HG03045 (cell line): Measurements from ENCODE around the gene GGA3.

ENCODE experiments used
- ATAC-seq: cut with Tn5 transposase; IDR thresholded peaks from one replicate; pipeline ENCODE4 v1.9.1; 2021; ENCODE audit warnings: mild to moderate bottlenecking, moderate library complexity; ENCODE audit not compliant: unreplicated experiment

Gene GGA3

DNA sequence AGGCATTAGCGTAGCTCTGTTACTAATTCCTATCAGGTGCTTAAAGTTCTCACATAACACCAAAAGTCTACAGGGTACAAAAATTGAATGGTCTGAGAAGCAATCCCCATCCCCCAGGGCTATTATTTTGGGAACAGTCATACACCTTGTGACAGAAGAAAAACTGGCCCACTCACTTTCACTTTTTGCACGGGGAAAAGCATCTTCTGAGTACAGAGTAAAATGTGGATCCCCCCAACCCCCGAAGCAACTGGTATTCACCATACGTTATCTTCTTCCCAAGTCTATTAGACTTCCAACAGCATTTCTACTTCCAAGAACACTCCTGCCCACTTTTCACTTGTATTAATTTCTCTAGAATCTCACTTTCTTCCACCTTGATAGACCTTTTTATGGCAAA lies 11.8 kb downstream of the GGA3 start:
- no peak for ATAC-seq

DNA sequence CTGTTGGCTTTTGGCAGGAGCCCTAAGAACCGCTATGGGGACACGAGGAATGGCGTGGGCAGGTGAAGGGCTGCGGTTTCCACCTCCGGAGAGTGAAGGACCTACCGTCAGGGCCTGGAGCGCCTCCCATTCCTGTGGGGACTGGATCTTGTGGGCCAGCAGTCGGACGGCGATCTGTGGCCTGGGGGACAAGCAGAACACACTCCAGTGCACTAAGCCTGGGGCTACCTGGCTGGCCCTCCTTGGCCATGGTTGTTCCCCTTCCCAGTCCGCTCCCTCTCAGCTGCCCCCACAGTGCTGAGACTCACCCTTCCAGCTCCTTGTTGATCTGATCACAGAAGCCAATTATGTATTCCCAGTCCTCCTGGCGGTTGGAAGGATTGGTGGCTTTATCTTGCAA lies 15.0 kb downstream of the GGA3 start:
- no peak for ATAC-seq

DNA sequence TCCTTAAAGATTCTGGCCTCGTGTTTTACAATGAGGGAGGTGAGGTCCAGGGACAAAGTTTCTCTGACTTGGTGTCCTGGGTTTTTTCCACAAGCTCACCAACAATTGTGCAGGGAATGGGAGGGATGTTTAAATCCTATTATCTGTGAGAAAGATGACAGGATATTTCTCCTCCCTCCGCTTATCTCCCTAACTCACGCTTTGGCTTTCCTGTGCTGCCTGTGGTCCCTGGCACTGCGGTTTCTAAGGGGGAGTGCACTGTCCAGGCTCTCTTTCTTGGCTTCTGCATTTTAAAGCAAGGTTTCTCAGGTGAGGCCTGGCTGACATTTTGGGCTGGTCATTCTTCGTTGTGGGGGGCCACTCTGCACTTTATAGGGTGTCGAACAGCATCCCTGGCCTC lies 16.4 kb downstream of the GGA3 start:
- ATAC-seq: no peak

DNA sequence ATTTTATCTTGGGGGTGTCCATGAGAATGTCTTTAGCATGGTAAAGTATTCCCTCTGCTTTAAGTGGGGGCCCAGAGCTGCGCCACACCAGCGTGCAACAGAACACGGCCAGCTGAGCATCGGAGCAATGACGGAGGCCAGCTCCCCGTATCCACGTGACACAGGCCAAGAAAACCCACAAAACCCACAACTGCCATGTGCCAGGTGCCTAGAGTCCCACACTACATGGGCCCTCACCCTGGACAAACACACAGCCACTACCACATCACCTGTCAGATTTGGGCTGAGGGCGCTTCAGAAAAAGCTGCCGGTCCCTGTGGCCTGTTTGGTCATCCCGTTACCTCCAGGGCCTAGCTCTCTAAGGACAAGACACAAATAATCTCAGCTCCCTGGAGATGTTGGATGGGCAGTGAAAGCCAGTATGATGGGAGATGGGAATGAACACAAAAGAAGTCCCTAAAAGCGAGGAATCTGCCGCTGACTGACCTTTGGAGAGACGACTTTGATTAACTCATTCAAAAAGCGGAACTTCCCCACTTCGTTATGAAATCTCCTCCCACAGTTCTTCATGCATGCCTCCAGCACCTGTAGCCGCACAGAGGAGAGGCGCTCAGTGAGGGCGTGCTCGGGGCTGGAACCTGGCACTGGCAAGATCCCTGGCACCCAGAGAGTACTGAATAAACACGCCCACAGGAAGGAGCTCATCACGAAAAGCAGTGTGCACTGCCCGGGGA lies 17.1 kb downstream of the GGA3 start:
- ATAC-seq: no peak

DNA sequence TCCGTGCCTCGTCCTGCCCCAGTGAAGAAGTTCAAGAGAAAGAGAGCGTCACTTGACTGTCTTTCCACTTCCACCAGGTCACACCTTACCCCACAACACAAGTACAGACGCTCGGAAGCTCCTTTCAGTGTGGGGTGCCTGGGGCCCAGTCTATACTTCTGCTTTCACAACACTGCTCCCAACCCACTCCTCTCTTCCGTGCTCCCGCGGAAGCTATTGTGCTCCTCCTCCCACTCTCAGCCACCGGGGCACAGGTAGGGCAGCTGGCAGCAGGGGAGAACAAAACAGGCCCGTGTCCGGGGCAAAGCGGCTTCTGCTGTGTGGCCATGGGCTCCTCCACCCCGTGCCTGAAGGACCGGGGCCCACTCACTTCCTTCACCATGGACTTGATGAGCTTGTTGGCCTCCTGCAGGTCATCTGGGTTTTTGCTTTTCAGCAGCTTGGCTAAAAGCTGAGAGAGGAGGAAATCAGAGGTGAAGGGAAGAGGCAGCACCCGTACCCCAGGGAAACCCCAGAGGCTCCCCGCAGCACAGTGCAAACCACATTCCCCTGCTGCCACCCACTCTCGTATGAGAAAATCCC lies 18.9 kb downstream of the GGA3 start:
- no peak for ATAC-seq

DNA sequence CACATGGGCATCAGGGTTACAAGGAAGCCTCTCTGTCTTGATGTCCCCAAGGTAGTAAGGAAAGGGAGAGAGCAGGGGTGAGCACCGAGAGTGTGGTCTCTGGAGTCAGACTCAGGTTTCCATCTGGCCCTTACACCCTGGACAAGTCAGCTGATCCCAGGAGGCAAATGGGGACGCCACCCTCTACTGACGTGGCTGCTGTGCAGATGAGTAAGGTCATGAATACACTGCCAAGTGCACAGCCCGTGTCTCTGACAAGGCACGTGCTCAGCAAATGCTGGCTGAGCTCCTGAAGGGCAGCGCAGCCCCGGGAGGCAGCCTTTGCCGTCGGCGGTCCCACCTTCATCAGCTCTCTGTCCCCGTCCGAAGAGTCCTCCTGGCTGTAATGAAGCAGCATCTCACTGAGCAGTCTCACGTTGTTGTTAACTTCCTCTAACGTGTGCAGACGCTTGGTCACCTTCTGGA lies 19.4 kb downstream of the GGA3 start:
- ATAC-seq: no peak

DNA sequence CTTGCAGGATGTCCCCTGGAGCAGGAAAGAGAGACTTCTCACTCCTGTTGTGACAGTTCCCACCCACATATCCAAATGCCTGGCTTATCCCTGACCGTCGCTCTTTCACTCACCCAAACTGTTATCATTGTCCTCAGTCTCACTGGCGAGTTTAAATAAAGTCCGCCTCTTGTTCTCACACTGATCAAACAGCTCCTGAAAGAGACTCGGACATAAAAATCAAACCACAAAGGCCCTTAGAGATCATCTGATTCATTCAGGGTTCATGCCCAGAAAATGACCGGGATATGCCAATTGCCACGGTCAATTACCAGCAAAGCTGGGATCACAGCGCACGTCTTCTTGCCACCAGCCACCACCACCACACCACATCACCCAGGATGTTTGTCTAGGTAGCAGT lies 19.9 kb downstream of the GGA3 start:
- ATAC-seq: no peak

DNA sequence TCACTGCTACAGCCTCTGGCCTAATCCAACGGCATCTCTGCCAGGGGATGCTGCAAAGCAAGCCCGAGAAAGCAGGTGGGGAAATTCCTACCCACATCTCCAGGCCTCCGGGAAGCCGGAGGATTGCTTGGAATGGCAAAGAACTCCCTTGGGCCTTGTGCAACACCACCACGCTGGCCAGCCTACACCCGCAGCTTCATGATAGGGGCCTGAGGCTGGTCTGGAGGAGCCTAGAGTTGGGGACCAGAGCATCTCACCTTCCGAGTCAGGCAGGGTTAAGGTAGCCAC lies 20.3 kb downstream of the GGA3 start:
- ATAC-seq: no peak

DNA sequence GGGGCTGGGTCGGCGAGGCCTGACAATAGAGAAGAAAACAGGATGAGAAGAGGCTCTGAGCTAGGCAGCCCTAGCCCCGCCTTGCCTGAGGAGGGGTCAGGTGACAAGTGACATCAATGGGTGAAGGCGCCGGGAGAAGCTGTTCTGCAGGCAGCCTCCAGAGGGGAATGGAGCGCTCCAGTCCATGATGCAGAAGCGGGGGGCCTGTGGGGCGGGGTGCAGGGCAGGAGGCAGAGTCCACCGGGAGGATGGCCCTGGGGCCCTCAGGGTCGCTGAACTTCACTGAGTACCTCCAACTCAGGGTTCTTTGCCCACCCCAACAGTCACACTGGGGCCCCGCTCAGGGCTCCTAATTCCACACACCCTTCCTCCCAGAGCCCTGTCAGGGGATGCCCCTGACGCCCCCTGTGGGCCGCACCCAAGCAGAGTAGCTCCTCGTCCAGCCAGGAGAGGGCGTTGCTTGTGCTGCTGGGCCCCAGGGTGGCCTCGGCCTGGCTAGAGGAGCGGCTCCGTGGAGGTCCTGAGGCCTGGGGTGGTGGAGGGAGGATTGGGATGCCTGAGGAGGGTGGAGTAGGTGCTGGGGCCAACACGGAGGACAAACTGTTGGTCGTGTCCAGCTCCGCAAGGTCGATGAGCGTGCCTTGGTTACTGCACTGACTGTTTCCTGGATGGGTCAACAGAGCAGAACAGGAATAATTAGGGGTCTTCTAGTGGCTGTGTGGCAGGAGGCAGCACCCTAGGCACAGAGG lies 20.8 kb downstream of the GGA3 start:
- ATAC-seq: no peak

DNA sequence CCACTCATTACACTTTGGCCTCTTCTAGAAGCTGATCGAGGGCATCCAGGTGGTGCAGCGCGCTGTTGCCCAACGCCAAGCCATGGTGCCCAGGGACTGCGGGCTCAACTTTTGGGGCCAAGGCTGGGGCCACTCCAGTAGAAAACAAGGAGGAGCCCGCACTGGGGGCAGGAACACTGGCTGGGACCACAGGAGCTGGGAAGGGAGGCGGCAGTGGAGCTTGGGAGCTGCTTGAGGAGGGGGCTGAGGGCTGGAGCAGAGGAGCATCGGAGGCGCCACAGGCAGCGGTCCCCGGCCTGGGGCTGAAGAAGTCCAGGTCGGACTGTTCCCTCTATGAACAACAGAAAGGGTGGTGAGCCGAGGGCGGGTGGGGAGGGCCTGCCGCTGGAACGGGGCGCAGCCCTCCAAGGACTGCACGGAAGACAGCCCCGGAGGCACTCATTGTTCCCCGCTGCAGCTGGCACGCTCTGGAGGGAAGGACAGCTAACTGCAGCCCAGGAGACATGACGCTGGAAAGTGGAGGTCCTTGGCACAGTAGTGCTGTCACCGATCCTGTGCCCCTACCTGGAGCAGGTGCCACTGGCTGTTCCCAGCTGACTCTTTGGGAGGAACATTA lies 21.5 kb downstream of the GGA3 start:
- ATAC-seq: no peak

DNA sequence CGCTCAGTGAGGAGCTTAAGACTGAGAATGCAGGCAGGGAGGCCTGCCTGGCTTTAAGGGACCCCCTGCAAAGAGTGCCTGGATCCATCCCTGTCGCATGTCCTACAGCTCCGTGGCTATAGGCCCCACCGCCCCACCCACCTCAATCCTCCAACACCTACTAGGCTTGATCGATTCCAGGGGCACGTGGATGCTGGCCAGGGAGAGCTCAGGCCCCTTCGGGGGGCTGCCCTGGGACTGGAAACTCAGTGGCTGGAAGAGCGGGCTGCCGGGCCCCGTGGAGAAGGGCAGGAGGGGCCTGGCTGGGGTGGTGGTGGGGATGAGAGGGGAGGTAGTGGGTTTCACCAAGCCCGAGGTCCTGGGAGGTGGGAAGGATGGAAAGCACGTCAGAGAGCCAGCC lies 22.2 kb downstream of the GGA3 start:
- ATAC-seq: no peak

DNA sequence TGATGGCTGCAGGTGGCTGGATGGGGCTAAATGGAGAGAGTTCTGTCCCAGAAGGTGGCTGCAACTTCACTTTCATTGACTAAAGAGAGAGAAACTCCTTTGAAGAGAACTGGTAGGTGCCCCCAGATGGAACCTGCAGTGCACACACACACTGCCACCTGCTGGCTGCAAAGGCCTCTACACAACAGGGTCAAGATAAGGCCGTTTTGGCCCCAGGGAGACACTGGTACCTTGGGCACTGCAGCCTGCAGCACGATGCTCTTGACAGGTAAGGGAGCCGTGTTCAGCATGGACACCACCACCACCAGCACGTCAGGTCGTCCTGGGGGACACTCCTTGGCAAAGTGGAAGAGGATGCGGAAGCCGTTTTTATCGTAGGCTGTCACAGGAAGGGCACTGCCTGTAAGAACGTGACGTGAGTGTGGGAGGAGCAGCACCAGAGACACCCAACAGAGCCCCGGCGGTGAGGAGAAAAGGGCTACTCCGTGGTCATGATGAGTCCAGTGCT lies 22.7 kb downstream of the GGA3 start:
- ATAC-seq: peak; percentile 48

DNA sequence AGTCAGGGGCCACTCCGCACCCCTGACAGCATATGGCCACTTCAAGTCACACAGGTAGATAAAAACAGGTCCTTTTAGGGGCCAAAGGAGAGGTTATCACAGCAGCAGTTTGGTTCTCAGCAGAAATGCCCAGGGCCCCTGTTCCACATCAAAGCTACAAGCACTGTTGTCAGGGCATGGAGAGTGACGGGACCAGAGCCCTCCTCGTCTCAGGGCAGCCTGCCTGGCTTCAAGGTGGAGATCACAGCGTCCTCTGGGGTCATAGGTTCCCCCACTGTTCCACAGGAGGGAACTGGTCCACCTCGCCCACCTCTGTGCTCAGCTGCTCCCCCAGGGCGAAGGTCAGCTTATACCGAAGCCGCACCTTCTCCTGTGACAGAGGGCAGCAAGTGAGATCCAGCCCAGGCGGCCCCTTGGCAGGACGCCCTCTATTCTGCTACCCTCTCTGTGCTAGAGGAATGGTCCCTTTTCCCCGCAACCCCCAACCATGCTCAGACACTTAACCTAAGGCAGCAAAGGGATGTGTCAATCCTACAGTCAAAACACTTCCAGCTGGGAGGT lies 23.3 kb downstream of the GGA3 start:
- no peak for ATAC-seq

DNA sequence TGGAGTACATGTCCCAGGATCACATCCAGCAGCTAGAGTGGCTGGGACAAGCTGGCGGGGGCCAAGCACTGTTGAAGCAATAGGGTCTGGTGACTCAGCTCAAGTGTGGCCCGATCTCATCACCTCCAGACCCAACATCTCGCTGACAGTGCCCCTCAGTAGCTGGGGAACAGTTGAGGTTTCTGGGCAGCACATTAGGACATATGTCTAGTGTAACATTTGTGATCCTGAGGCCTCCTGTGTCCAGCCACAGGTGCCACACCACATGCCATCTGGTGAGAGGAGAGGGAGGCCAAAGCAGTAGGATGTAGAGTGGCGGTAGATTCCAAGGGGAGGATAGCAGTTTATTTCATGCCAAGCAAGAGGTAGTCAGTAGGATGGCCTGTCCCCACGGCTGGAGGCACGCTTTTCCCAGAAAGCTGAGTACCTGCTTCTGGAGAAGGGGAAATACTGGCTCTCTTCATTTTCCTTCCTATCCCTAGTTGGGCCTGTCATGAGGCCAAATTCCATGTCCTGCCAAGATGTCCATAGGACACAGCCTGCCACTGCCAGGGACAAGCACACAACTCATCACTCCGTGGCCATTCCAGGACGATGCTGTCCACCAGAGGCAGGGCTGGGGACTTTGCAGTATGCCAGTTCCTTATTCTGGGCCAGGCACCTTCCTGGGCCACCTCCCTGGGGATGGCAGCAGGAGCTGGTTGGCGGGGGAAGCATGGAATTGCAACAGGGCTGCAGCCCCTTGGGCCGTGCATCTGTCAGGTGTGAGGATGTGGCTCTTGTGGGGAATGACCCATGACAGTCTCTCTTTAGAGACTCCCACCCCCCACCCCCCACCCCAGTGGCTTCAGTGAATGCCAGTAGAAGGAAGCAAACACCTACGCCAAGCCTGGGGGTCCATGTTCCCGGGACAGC lies 24.0 kb downstream of the GGA3 start:
- ATAC-seq: no peak

DNA sequence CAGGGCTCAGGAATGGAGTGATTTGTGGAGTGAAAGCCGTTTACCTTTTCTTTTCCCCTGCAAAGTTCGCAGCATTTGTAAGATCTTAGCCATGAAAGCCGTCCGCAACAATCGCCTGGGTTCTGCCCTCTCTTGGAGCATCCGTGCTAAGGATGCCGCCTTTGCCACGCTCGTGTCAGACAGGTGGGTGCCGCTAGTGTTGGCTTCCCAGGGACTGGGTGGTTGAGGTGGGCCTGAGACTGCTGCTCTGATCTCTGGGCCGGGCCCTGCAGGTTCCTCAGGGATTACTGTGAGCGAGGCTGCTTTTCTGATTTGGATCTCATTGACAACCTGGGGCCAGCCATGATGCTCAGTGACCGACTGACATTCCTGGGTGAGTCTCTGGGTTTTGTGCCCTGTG lies 28.6 kb downstream of the GGA3 start:
- no peak for ATAC-seq

DNA sequence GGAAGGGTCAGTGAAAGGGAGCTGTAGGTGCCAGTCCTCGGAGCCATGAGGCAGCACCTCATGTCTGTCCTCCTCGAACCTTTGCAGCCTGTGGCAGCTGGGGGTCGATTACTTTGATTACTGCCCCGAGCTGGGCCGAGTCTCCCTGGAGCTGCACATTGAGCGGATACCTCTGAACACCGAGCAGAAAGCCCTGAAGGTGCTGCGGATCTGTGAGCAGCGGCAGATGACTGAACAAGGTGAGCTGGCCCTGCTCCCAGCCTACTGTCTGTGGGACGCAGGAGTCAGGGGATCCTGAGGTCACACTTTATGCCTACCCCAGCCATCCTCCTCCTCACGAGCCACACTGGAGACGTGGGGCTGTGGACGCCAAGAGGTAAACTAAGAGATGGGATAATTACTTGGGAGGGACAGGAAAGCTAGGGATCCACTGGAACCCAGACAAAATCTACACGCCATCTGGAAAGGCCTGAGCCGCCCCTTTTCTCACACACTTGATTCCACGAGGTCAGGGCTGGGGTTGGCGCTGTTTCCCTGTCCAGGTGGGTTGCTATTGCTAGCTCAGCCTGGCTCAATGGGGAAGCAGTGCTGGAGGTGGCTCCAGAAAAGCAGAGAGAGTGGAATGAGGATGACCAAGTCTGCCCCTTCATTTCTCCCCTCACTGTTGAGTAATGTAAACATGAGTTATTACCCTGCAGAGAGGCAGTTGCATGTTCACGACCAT lies 29.5 kb downstream of the GGA3 start:
- ATAC-seq: no peak

DNA sequence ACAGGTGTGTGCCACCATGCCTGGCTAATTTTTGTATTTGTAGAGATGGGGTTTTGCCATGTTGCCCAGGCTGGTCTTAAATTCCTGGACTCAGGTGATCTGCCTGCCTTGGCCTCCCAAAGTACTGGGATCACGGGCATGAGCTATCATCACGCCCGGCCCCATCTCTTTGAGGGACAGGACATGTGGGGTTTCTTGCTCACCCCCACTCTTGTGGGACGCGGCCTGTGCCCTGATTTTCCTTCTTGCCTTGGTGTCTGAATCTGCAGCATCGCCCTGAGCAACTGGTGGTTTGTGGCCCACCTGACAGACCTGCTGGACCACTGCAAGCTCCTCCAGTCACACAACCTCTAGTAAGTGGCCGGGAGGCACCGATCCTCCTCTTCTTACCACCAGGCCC lies 30.3 kb downstream of the GGA3 start:
- no peak for ATAC-seq

DNA sequence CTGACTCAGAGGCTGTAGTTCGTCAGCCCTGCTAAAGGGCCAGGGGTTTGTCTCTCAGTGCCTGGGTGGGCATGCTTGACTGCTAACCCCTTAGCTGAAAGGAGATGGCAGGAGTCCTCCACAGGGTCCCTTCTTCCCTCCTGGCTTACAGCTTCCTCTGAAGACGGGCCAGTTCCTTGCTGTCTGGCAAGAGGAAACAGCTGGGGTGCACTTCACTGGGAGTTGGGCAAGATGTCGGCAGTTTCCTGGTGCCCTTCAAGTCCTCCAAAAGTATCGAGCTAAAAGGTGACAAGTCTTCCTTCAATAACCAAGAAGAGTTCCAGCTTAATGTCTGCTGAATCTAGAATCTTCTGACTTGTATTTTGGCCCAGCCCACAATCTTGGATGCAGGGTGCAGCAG lies 32.6 kb downstream of the GGA3 start:
- no peak for ATAC-seq

DNA sequence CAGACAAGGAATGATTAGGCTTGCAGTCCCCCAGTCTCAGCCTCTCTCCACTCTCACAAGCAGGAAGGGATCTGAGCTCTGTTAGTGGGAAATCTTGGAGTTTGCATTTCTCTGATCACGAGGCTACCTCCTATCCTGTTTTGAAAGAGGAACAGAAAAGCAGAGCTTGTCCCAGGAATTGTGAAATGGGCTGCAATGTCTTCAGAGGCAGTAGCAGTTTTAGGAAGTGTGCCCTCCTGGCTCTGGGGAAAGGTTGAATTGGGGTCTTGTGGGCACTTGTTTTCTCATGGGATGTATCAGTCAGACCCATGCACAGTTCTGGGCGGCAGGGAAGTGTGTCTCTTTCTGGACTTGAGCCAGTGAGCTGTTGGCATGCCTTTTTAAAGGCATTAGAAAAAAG lies 33.1 kb downstream of the GGA3 start:
- ATAC-seq: no peak

DNA sequence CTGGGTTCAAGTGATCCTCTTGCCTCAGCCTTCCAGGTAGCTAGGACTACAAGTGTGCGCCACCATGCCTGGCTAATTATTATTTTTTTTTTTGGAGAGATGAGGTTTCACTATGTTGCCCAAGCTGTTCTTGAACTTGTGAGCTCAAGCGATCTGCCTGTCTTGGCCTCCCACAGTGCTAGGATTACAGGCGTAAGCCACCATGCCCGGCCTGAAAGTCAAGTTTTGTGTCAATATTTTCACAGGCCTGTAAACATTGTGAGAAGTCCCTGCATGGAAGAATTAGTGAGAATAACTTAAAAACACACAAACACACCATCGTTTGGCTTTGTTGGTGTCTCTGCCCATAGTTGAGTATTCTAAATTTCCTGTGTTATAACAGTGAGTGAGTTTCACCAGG lies 33.7 kb downstream of the GGA3 start:
- ATAC-seq: no peak
